GDM1 (cell line): ENCODE measurements around the gene SLC5A11.
"Not testable (repeated sequence)": the region's sequence is repeated elsewhere in the genome, so short reads cannot be mapped to it uniquely, and the experiment has no call there.

Experiments
- DNase-seq: peaks from one replicate; lab custom pipeline; 2025; lab: John Stamatoyannopoulos, UW

The SLC5A11 gene

GRCh38 chr16:24845726-24846547 is at the start of gene SLC5A11:
TSS of gene SLC5A11 (plus strand) at chr16:24845963. CDS start at chr16:24858644, 12,681 bp downstream.
- no peak for DNase-seq

GRCh38 chr16:24800586-24800985 is 45.2 kb upstream of the SLC5A11 start:
- no peak for DNase-seq

GRCh38 chr16:24801761-24802302 is 43.9 kb upstream of the SLC5A11 start:
- DNase-seq, result no peak

- no peak for DNase-seq
Observed at GRCh38 chr16:24805484-24805883, 40.3 kb upstream of the SLC5A11 start.

GRCh38 chr16:24807301-24807700 is 38.5 kb upstream of the SLC5A11 start:
- no peak for DNase-seq

GRCh38 chr16:24810951-24811843 is 34.6 kb upstream of the SLC5A11 start:
- no peak for DNase-seq

GRCh38 chr16:24812813-24813212 is 33.0 kb upstream of the SLC5A11 start:
- not testable (repeated sequence) for DNase-seq

- no peak for DNase-seq
Observed at GRCh38 chr16:24815021-24815420, 30.7 kb upstream of the SLC5A11 start.

GRCh38 chr16:24816688-24817087 is 29.1 kb upstream of the SLC5A11 start:
- DNase-seq, result no peak

- DNase-seq, result no peak
Observed at GRCh38 chr16:24819462-24820040, 26.2 kb upstream of the SLC5A11 start.

GRCh38 chr16:24820522-24820921 is 25.2 kb upstream of the SLC5A11 start:
- DNase-seq, result no peak

GRCh38 chr16:24821129-24821528 is 24.6 kb upstream of the SLC5A11 start:
- DNase-seq, result no peak

GRCh38 chr16:24822542-24822941 is 23.2 kb upstream of the SLC5A11 start:
- no peak for DNase-seq

- no peak for DNase-seq
Observed at GRCh38 chr16:24822974-24823373, 22.8 kb upstream of the SLC5A11 start.

- no peak for DNase-seq
Observed at GRCh38 chr16:24825696-24826095, 20.1 kb upstream of the SLC5A11 start.

- DNase-seq, result no peak
Observed at GRCh38 chr16:24826096-24826690, 19.6 kb upstream of the SLC5A11 start.

GRCh38 chr16:24826817-24827566 is 18.8 kb upstream of the SLC5A11 start:
- no peak for DNase-seq

GRCh38 chr16:24829153-24829552 is 16.6 kb upstream of the SLC5A11 start:
- DNase-seq, result no peak

GRCh38 chr16:24833352-24833751 is 12.4 kb upstream of the SLC5A11 start:
- DNase-seq, result no peak

- DNase-seq, result no peak
Observed at GRCh38 chr16:24834459-24835335, 11.1 kb upstream of the SLC5A11 start.
